HUDEP-2 (cell line): ENCODE measurements around the gene MYL6.
A peak's percentile ranks its signal among the peaks of the same experiment; 100 is the strongest.

Experiments used
- DNase-seq, 76 experiments: peaks; one replicate each; lab custom pipeline; 2025; ENCODE audit not compliant: unreplicated experiment in 76 of 76; lab: John Stamatoyannopoulos, UW

The MYL6 gene

GRCh38 chr12:56158029-56158925 lies at the start of gene MYL6:
Gene MYL6 (plus strand): TSS chr12:56158359. CDS start chr12:56158402, 43 bp downstream.
- peak in 75 of 76 experiments; percentile 8 to 95 (median 87) for DNase-seq

- no peak for DNase-seq
Observed at GRCh38 chr12:56110571-56110970, 47.6 kb upstream of the MYL6 start.

- DNase-seq, result no peak
Observed at GRCh38 chr12:56114084-56114483, 44.1 kb upstream of the MYL6 start.

GRCh38 chr12:56115329-56115728 lies 42.8 kb upstream of the MYL6 start:
- no peak for DNase-seq

GRCh38 chr12:56116267-56117081 lies 41.7 kb upstream of the MYL6 start, which contains the start of gene RPL41:
Gene RPL41 (plus strand): TSS chr12:56116633.
- DNase-seq, result peak in 74 of 76 experiments; percentile 21 to 92 (median 84)

- DNase-seq, result peak in 3 of 76 experiments; percentile 7 to 48 (median 18)
Observed at GRCh38 chr12:56117082-56117706, 41.0 kb upstream of the MYL6 start.

GRCh38 chr12:56117778-56118687 lies 40.1 kb upstream of the MYL6 start, which contains the start of gene ZC3H10:
Gene ZC3H10 (plus strand): TSS chr12:56118266. CDS start chr12:56120563, 2,297 bp downstream.
- DNase-seq, result peak; percentile 33 to 99 (median 97)

- peak in 2 of 76 experiments; percentile 42 to 44 for DNase-seq
Observed at GRCh38 chr12:56118688-56119357, 39.3 kb upstream of the MYL6 start.

GRCh38 chr12:56119361-56119796 lies 38.8 kb upstream of the MYL6 start:
- DNase-seq, result peak in 72 of 76 experiments; percentile 8 to 83 (median 52)

GRCh38 chr12:56120158-56120846 lies 37.9 kb upstream of the MYL6 start:
- no peak for DNase-seq

- no peak for DNase-seq
Observed at GRCh38 chr12:56121204-56121870, 36.8 kb upstream of the MYL6 start.

- DNase-seq, result no peak
Observed at GRCh38 chr12:56122637-56123036, 35.5 kb upstream of the MYL6 start.

- no peak for DNase-seq
Observed at GRCh38 chr12:56124133-56124532, 34.0 kb upstream of the MYL6 start.

GRCh38 chr12:56126732-56127239 lies 31.4 kb upstream of the MYL6 start:
- DNase-seq, result peak in 30 of 76 experiments; percentile 7 to 78 (median 41)

- DNase-seq, result no peak
Observed at GRCh38 chr12:56127485-56127887, 30.7 kb upstream of the MYL6 start.

GRCh38 chr12:56127888-56128669 lies 30.1 kb upstream of the MYL6 start, which contains the start of gene ESYT1:
Gene ESYT1 (plus strand): TSS chr12:56128267. CDS start chr12:56128320, 53 bp downstream.
- peak; percentile 54 to 100 (median 99) for DNase-seq
